GM19468 (cell line): ENCODE data around the gene CA5A.

Experiments used
- ATAC-seq: cut with Tn5 transposase; IDR thresholded peaks from one replicate; pipeline ENCODE4 v1.9.1; 2021; ENCODE audit warnings: mild to moderate bottlenecking, moderate library complexity, moderate number of reproducible peaks; ENCODE audit not compliant: unreplicated experiment; ENCODE audit errors: extremely low read depth

Gene CA5A

GRCh38 chr16:87842209-87842869 lies 94.0 kb downstream of the CA5A start:
- ATAC-seq = no peak

- no peak for ATAC-seq
These were observed 94.8 kb downstream of the CA5A start for GRCh38 chr16:87841340-87842208.

GRCh38 chr16:87840271-87840978 lies 95.9 kb downstream of the CA5A start:
- ATAC-seq = no peak

GRCh38 chr16:87839542-87840270 lies 96.6 kb downstream of the CA5A start:
- ATAC-seq = no peak

GRCh38 chr16:87838643-87839541 lies 97.4 kb downstream of the CA5A start:
- ATAC-seq = no peak
